ENCODE data around the gene COG7. TPM values are rescaled to one million over a fixed set of nuclear protein-coding genes. Genes with fewer than 3 reads are reported as not detected.

COG7 gene
- total RNA-seq, 2 donors from 2014 or later, result 23.6 to 24.3 TPM

DNA sequence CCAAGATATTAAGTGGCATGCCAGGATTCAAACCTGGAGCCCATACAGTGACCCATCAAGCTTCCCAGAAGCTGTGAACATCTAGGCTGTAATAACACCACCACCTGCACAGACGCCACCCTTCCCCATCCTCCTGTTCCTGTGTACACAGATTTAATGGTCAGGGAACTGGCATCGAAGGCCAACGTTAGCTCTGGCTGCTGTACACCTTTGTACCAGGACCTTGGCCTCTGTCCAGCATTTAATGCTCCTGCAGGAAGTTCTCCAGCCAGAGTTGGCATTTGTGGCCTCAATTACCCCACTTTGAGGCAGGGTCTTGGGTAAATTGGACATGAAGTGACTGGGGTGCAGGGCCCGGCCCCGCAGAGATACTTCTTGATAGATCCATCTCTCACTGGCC, 101.6 kb downstream of the COG7 start:
- DNase-seq, result no peak
- no peaks in the 10 kb centered on the region for H3K4me1 Mint-ChIP-seq (ENCODE audit: low read depth)
- H3K27me3 Mint-ChIP-seq (ENCODE audit: low read depth), result peaks cover 11% of the 10 kb centered on the region
- no peaks in the 10 kb centered on the region for H3K36me3 Mint-ChIP-seq (ENCODE audit: insufficient read depth in 2 of 2)
- H3K4me3 Mint-ChIP-seq, result no peak overlapping the region
- no peak overlapping the region for H3K27ac Mint-ChIP-seq
- no peak for ATAC-seq (replicated peaks in 1 of 2)
- peaks cover 0 to 1% of the 10 kb centered on the region in 2 donors for H3K9me3 Mint-ChIP-seq

DNA sequence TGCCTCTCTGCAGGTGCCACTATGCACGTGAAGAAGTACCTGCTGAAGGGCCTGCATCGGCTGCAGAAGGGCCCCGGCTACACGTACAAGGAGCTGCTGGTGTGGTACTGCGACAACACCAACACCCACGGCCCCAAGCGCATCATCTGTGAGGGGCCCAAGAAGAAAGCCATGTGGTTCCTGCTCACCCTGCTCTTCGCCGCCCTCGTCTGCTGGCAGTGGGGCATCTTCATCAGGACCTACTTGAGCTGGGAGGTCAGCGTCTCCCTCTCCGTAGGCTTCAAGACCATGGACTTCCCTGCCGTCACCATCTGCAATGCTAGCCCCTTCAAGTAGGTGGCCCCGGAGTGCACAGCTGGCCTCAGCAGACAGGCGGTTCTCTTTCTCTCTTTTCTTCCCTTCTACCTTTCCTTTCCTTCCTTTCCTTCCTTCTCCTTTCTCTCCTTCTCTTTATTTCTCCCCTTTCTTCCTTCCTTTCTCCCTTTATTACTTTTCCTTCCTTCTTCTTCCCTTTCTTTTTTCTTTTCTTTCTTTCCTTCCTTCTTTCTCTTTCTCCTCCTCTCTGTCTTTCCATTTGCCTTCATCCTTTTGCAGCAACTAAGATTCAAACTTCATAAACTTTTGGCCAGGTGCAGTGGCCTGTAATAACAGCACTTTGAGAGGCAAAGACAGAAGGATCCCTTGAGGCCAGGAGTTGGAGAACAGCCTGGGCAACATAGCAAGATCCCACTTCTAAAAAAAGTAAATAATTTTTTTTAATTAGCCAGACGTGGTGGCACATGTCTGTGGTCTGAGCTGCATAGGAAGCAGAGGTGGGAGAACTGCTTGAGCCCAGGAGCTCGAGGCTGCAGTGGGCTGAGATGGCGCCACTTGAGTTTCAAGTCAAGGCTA, 104.2 kb downstream of the COG7 start:
- no peak overlapping the region for H3K27ac Mint-ChIP-seq
- no peaks in the 10 kb centered on the region for H3K4me1 Mint-ChIP-seq (ENCODE audit: low read depth)
- H3K9me3 Mint-ChIP-seq, result peaks cover 0 to 1% of the 10 kb centered on the region in 2 donors
- H3K27me3 Mint-ChIP-seq (ENCODE audit: low read depth), result peaks cover 11% of the 10 kb centered on the region
- DNase-seq, result no peak
- H3K4me3 Mint-ChIP-seq, result no peak overlapping the region
- ATAC-seq (replicated peaks in 1 of 2), result no peak
- no peaks in the 10 kb centered on the region for H3K36me3 Mint-ChIP-seq (ENCODE audit: insufficient read depth in 2 of 2)

DNA sequence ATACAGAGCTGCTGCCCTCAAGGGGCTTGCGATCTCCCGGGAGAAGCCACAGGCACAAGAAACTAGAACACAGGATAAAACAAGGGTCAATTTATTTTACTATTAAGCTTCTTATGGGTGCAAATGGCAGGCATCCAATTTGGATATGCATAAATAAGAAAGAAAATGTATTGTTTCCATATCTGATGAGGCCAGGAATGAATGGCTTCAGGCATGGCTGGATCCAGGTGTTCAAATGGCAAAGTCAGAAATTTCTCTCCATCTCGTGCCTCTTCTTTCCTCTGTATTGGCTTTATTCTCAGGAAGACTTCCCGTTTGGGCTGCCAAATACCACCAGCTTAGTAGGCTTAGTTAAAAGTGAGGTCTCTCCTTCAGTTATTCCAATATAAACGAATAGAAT, 107.8 kb downstream of the COG7 start:
- Mint-ChIP-seq H3K4me1 (ENCODE audit: low read depth) (no peaks in the 10 kb centered on the region), H3K9me3 (no peaks in the 10 kb centered on the region), H3K27ac (no peak overlapping the region), H3K36me3 (ENCODE audit: insufficient read depth in 2 of 2) (no peaks in the 10 kb centered on the region), H3K27me3 (ENCODE audit: low read depth) (peaks cover 11% of the 10 kb centered on the region), H3K4me3 (no peak overlapping the region)
- DNase-seq, result no peak
- no peak for ATAC-seq (replicated peaks in 1 of 2)

DNA sequence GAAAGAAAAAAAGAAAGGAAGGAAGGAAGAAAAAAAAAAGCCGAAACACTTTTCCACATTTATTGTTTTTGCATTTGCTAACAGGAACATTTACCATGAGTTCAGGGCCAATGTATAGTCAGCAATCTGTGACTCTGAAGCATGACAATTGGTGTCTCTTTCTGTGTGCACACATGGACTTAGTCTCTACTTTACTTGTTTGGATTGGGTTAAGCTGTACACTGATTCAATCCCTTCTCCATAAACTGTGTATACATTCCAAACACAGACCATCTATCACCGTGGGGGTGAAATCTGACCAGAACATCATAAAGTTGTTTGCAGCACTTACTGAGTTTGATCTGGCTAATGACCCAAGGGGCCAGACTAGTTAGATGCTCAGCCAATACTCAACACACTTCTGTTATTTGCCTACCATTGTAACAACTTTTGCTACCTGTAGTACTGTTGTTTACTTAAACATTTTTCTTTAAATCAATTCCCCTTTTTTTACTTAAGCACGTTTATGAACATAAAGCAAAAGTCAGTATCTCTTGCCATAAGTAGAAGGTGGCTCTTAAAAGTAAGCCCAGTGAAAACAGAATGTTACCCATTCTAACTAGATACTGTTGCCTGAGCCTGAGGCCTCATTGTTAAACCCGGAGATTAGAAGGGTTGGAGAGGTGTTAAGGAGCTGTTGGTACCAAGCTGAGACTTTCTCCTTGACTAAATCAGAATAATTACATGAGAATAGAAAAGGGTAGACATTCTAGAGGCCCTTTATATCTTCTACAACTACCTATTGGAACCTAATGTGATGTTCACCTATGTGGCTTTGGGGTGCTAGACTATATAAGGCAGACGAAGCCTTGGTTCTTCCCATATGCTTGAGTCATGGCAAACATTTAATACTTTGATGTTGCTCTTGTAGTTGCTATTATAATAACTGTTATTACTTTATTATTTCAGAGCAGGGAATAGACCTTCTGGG, 109.1 kb downstream of the COG7 start:
- Mint-ChIP-seq H3K36me3 (ENCODE audit: insufficient read depth in 2 of 2) (no peaks in the 10 kb centered on the region), H3K9me3 (no peaks in the 10 kb centered on the region), H3K4me3 (no peak overlapping the region), H3K27me3 (ENCODE audit: low read depth) (peaks cover 11% of the 10 kb centered on the region), H3K4me1 (ENCODE audit: low read depth) (no peaks in the 10 kb centered on the region), H3K27ac (no peak overlapping the region)
- ATAC-seq (replicated peaks in 1 of 2) (no peak), DNase-seq (no peak)

DNA sequence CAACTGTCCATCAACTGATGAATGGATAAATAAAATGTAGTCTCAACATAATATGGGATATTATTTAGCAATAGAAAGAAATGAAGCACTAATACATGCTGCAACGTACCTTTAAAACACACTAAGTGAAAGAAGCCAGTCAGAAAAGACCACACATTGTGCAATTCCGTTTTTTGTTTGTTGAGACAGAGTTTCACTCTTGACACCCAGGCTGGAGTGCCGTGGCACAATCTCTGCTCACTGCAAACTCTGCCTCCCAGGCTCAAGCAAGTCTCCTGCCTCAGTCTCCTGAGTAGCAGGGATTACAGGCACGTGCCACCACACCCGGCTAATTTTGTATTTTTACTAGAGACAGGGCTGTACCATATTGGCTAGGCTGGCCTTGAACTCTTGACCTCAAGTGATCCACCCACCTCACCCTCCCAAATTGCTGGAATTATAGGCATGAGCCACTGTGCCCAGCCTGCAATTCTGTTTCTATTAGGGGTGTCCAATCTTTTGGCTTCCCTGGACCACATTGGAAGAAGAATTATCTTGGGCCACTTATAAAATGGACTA, 110.8 kb downstream of the COG7 start:
- Mint-ChIP-seq H3K4me1 (ENCODE audit: low read depth) (no peaks in the 10 kb centered on the region), H3K36me3 (ENCODE audit: insufficient read depth in 2 of 2) (no peaks in the 10 kb centered on the region), H3K27ac (no peak overlapping the region), H3K9me3 (no peaks in the 10 kb centered on the region), H3K4me3 (no peak overlapping the region), H3K27me3 (ENCODE audit: low read depth) (no peaks in the 10 kb centered on the region)
- ATAC-seq (replicated peaks in 1 of 2), result no peak
- no peak for DNase-seq

DNA sequence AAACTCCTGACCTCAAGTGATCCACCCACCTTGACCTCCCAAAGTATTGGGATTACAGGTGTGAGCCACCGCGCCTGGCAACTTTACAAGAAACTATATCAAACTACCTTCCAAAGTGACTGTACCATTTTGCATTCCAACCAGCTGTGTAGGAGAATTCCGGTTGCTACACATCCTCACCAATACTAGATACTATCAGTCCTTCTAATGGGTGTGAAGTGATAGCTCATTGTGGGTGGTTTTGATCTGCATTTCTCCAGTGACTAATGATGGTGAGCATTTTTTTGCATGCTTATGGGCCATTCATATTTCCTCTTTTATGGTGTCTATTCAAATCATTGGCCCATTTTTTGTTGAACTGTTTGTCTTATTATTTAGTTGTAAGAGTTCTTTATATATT, 113.2 kb downstream of the COG7 start:
- no peaks in the 10 kb centered on the region for H3K36me3 Mint-ChIP-seq (ENCODE audit: insufficient read depth in 2 of 2)
- H3K9me3 Mint-ChIP-seq, result no peaks in the 10 kb centered on the region
- peaks cover 5% of the 10 kb centered on the region for H3K27me3 Mint-ChIP-seq (ENCODE audit: low read depth)
- H3K27ac Mint-ChIP-seq, result no peak overlapping the region
- no peak for ATAC-seq (replicated peaks in 1 of 2)
- no peak overlapping the region for H3K4me3 Mint-ChIP-seq
- peaks cover 5% of the 10 kb centered on the region for H3K4me1 Mint-ChIP-seq (ENCODE audit: low read depth)
- no peak for DNase-seq

Other genes starting within 250 kb of the COG7 start
- not detected for gene SCNN1B, start 150.9 kb downstream of the COG7 start, total RNA-seq
- 10 to 100 TPM; 85.5 to 86.6 TPM for gene GGA2, start 57.3 kb upstream of the COG7 start, total RNA-seq
- gene EARS2, start 104.2 kb upstream of the COG7 start, total RNA-seq, result 10 to 100 TPM; 12.5 to 13.4 TPM
- 10 to 100 TPM; 58.8 to 63.4 TPM for gene UBFD1, start 104.5 kb upstream of the COG7 start, total RNA-seq
- 10 to 100 TPM; 73.5 to 80.3 TPM for gene NDUFAB1, start 143.1 kb upstream of the COG7 start, total RNA-seq
- gene PALB2, start 188.1 kb upstream of the COG7 start, total RNA-seq, result 10 to 100 TPM; 22.2 to 31.7 TPM
- 10 to 100 TPM; 62.6 to 78.2 TPM for gene DCTN5, start 188.3 kb upstream of the COG7 start, total RNA-seq
- gene PLK1, start 225.7 kb upstream of the COG7 start, total RNA-seq, result 100 to 1,000 TPM in 1 of 2 donors, 10 to 100 TPM in 1; 79.5 to 110 TPM

Data from activated T-cell treated with anti-CD3 and anti-CD28 coated beads, Interleukin-2, amount 50 U/mL, for 72 hours (primary cell).